Pancreas (tissue), 10 donors: ENCODE measurements around the gene CDK5. TPM values are rescaled to one million over a fixed set of nuclear protein-coding genes. Genes with fewer than 3 reads are reported as not detected.

Experiments used
- ATAC-seq, 4 donors: fragments of 200-7000 bp; cut with Tn5 transposase; one replicate each; pipeline versions ENCODE4 v1.8.0 to v1.9.1; 2020; ENCODE audit warnings: mild to moderate bottlenecking in 4 of 4, moderate library complexity in 4 of 4
- DNase-seq, 6 donors: peaks; one replicate each; pipeline ENCODE4 v3.0.0-alpha.2; 2020
- FAIRE-seq: peaks from 2 replicates; lab custom pipeline; 2012; peaks lifted over from hg19 to GRCh38; lab: Jason Lieb, UNC
- H3K27ac ChIP-seq, 4 donors: fragments of 200-600 bp; sonication (generic); 1 replicate in 3 of 4; 2 replicates in 1 of 4; pipeline versions ENCODE4 v1.5.0 to v1.8.0; 2020
- H3K27me3 ChIP-seq, 4 donors: fragments of 200-600 bp; one replicate each; pipeline ENCODE4 v1.8.0; 2021
- H3K36me3 ChIP-seq, 3 donors: fragments of 200-600 bp; sonication (generic) in 1 of 3; one replicate each; pipeline versions ENCODE4 v1.5.0 to v1.8.0; 2020 to 2021
- H3K4me1 ChIP-seq, 3 donors: fragments of 200-600 bp; one replicate each; pipeline ENCODE4 v1.8.0; 2021
- H3K4me3 ChIP-seq, 4 donors: fragments of 200-600 bp; sonication (generic) in 2 of 4; one replicate each; pipeline versions ENCODE4 v1.5.0 to v1.8.0; 2020 to 2021
- H3K9me3 ChIP-seq, 4 donors: fragments of 200-600 bp; one replicate each; pipeline ENCODE4 v1.8.0; 2021
- WGBS, 2 donors: extraction: QIAGEN DNeasy Blood & Tissue Kit; methylation state at CpG; one replicate each; pipeline ENCODE4 v1.1.7; 2013; 5-methylcytosine and 5-hydroxymethylcytosine counted together
- intact Hi-C, 3 donors: fragments of 100-400 bp; cut with DNase I; formaldehyde crosslinking; loops; one replicate each; pipeline versions ENCODE4 v1.11.1 to v1.14.2; 2022
- polyA plus RNA-seq, 2 donors: library from polyadenylated mRNA; stranded (reverse); fragments of 200-250 nt; gene quantifications; one replicate each; pipeline ENCODE4 v1.2.3, GENCODE V29; 2013
- total RNA-seq, 6 donors: library from RNA; stranded (reverse); fragmentation: NEBNext Ultra II Directional in 4 of 6; extraction: Animal tissue kit (Norgen Biotek cat#: 25700) in 4 of 6; gene quantifications; one replicate each; pipeline versions ENCODE4 v1.2.1 to v1.2.4, GENCODE V29; 2021 to 2023
- TF ChIP-seq, protein P1 (sequence below), 4 donors: fragments of 200-600 bp; sonication (generic) in 3 of 4; IDR thresholded peaks; one replicate each; pipeline versions ENCODE4 v1.5.0 to v1.8.0; 2021; ENCODE audit warnings: antibody characterized with exemption in 4 of 4
- donor health status: healthy with polysubstance abuse.
- donor health status: DM: no; HTN: no; CAD: no; lungs with moderate emphysema.
- donor health status: DM: no; HTN: no; CAD: no.
- donor health status: control.
- donor health status: control.
- donor health status: Bipolar disorder and iron deficiency.
- donor health status: DM: yes; HTN: yes; CAD: no.
- donor health status: DM: no; HTN: no; CAD: no.
- donor health status: DM: no; HTN: no; CAD: no.
- donor health status: DM: yes; HTN: yes; CAD: no.

The CDK5 gene
- total and polyA plus RNA-seq, 8 donors = 3.7 to 7.8 (median 4.8) TPM

GRCh38 chr7:151062399-151063211 lies 4.9 kb upstream of the CDK5 start:
- DNase-seq (peak; percentile 93 to 97 (median 96)), ATAC-seq (peak; percentile 61 to 70 (median 68)), FAIRE-seq (no peak)
- H3K4me1 ChIP-seq = peaks cover 14 to 32% (median 15%) of the 10 kb centered on the region in 3 donors
- H3K27me3 ChIP-seq = no peaks in the 10 kb centered on the region
- intact Hi-C loops = no loop called here
- TF ChIP-seq, protein P1, sequence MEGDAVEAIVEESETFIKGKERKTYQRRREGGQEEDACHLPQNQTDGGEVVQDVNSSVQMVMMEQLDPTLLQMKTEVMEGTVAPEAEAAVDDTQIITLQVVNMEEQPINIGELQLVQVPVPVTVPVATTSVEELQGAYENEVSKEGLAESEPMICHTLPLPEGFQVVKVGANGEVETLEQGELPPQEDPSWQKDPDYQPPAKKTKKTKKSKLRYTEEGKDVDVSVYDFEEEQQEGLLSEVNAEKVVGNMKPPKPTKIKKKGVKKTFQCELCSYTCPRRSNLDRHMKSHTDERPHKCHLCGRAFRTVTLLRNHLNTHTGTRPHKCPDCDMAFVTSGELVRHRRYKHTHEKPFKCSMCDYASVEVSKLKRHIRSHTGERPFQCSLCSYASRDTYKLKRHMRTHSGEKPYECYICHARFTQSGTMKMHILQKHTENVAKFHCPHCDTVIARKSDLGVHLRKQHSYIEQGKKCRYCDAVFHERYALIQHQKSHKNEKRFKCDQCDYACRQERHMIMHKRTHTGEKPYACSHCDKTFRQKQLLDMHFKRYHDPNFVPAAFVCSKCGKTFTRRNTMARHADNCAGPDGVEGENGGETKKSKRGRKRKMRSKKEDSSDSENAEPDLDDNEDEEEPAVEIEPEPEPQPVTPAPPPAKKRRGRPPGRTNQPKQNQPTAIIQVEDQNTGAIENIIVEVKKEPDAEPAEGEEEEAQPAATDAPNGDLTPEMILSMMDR (IDR thresholded peaks at IDR 0.05) = no peak
- H3K36me3 ChIP-seq = peaks cover 2 to 25% (median 12%) of the 10 kb centered on the region in 3 donors
- peak overlapping the region; percentile 15 to 54 (median 37) for H3K4me3 ChIP-seq
- H3K27ac ChIP-seq = peak overlapping the region; percentile 70 to 98 (median 88)
- H3K9me3 ChIP-seq = no peaks in the 10 kb centered on the region
- WGBS, 2 donors = 8 to 9% methylated on average over 37 to 43 of the region's 43 CpGs

DNA sequence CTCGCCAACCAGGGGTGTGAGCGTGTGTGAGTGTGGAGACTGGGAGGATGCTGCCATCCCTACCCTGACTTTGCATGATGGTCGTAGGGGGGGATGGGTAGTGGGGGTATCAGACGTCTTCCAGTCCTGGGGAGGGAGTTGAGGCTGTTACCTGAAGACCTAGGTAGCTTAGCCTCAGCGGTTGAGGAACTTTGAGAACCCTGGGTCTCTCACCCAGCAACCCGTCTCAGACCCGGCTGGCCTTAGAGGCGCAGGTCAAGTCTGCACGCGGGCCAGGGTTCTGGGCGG lies 4.4 kb upstream of the CDK5 start:
- Histone ChIP-seq H3K27me3 (no peaks in the 10 kb centered on the region), H3K4me1 (peaks cover 17 to 34% (median 19%) of the 10 kb centered on the region in 3 donors), H3K27ac (peak overlapping the region in 2 of 4 donors; percentile 97 to 98), H3K36me3 (peaks cover 0 to 19% (median 7%) of the 10 kb centered on the region in 3 donors), H3K4me3 (peak overlapping the region in 2 of 4 donors; percentile 45 to 54), H3K9me3 (no peaks in the 10 kb centered on the region)
- TF ChIP-seq, protein P1 (IDR thresholded peaks at IDR 0.05) = no peak
- intact Hi-C loops = no loop called here
- WGBS, 2 donors = 24 to 25% methylated on average over 11 of the region's 11 CpGs
- FAIRE-seq (no peak), DNase-seq (peak in 1 of 6 donors; percentile 53), ATAC-seq (no peak)

DNA sequence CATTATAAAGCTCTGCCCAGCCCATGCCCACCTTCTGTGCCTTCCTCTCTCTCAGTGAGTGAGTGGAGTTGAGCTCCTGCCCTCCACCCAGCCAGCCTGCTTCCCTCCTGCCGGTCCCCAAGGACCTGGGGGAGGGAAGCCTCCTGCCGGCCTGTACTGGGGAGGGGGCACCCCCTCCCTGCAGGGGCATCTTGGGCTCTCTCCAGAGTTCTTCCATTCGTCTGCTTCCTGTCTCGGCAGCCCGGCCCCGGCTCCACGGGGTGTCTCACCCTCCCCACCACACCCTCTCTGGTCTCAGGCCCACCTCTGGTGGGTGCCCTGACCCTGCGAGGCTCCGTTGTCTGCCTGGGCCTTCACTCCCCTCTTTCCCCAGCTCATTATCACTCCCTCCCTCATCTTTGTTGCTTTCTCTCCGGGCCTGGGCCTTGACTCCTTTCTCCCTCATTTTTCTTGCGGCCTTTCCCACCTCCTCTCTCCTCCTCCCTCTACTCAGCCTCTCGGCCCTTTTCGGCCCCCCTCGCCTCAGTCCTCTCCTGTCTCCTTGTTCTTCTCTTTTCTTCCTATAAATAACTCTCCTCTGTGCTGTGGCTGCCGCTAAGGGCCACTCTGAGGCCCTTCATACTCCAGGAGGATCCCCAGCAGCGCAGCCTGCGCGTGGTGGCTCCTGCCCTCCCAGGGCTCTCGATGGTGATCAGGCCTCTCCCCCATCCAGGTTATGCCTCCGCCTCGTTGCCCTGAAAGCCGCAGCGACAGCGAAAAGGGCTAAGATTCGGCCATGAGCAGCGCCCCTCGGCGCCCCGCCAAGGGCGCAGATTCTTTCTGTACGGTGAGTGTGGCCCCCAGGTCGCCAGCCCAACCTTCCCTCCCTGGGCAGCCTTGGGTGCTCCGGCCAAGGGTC lies 3.8 kb upstream of the CDK5 start:
- TF ChIP-seq, protein P1 (IDR thresholded peaks at IDR 0.05) = no peak

DNA sequence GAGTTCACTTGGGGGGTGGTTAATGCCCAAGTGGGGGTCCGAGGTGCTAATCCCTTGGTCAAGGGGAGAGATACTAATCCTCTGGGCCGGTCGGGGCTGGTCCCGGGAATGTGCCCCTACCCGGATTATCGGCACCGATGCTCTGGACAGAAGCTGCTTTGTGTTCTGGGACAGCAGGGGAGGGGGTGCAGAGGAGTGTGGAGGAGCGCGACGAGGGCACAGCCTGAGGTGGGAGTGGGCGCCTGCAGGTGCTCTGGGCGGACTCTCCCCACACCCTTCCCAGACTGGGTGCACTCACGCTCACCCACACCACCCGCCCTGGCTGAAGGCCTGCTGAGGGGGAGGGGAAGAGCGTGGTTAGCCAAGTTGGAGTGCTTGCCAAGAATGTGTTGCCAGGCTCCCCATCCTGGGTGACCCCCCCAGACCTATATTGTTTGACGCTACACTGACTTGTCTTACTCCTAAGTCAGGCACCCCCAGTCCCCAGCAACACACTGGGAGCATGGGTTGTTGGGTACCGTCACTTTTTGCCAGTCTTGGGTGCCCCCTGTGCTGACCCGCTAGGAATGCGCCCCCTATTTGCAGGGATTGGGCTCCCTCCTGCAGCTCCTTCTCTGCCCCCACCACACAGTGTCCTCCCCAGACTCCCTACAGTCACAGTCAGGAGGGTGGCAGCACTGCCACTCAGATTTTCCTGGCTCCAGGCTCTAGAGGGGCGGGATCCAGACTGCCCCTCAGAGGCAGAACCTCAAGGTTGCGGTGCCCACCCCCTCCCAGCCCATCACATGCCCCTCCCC lies 2.9 kb upstream of the CDK5 start:
- FAIRE-seq (no peak), DNase-seq (peak in 5 of 6 donors; percentile 63 to 86 (median 73)), ATAC-seq (peak in 1 of 4 donors; percentile 2)
- intact Hi-C loops = no loop called here
- WGBS, 2 donors = 2 to 4% methylated on average over 19 to 21 of the region's 21 CpGs
- H3K36me3 ChIP-seq = peaks cover 0 to 9% (median 5%) of the 10 kb centered on the region in 3 donors
- H3K4me1 ChIP-seq = peaks cover 24 to 40% (median 24%) of the 10 kb centered on the region in 3 donors
- no peaks in the 10 kb centered on the region for H3K27me3 ChIP-seq
- H3K27ac ChIP-seq = peak overlapping the region; percentile 42 to 98 (median 93)
- no peaks in the 10 kb centered on the region for H3K9me3 ChIP-seq
- peak overlapping the region; percentile 69 to 81 (median 78) for H3K4me3 ChIP-seq
- TF ChIP-seq, protein P1 (IDR thresholded peaks at IDR 0.05) = no peak

More for the DNA sequence above, 3.8 kb upstream of the CDK5 start:
- no peaks in the 10 kb centered on the region for H3K27me3 ChIP-seq
- ATAC-seq (no peak), DNase-seq (peak in 2 of 6 donors; percentile 68 to 82), FAIRE-seq (no peak)
- H3K4me3 ChIP-seq = peak overlapping the region in 2 of 4 donors; percentile 45 to 81
- H3K9me3 ChIP-seq = no peaks in the 10 kb centered on the region
- peaks cover 0 to 13% (median 7%) of the 10 kb centered on the region in 3 donors for H3K36me3 ChIP-seq
- peak overlapping the region in 2 of 4 donors; percentile 97 to 98 for H3K27ac ChIP-seq
- H3K4me1 ChIP-seq = peaks cover 23 to 40% (median 24%) of the 10 kb centered on the region in 3 donors
- WGBS, 2 donors = 47% methylated on average over 33 of the region's 33 CpGs
- intact Hi-C loops = no loop called here
